Left kidney (tissue), 2 donors: ENCODE measurements around the gene MTF1. TPM values are rescaled to one million over a fixed set of nuclear protein-coding genes. Genes with fewer than 3 reads are reported as not detected.

Experiments
- DNase-seq: peaks from one replicate; pipeline ENCODE4 v3.0.0-alpha.2; 2013
- polyA plus RNA-seq: library from polyadenylated mRNA; unstranded; fragments of 120-200 nt; gene quantifications from one replicate; pipeline ENCODE4 v1.2.1, GENCODE V29; 2013; ENCODE audit not compliant: insufficient read length

MTF1 gene
- polyA plus RNA-seq, 1 donor: 9.5 TPM

DNA sequence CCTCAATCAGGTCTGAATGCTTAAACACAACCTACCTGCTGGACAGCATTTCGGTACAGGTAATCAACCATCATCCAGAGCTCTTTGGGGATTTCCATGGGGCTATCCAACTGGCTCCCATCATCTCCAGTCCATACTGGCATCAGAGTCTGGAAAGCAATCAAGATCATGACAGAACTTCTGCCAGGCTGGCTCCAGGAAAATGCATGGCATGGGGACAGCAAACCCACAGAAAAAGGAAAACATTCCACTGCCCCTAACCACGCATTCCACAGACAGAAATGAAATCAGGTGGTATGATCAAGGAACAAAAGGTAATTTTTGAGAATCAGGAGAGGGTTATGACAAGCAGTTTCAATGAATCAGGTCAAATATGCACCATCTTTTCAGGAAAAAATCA lies 9.1 kb upstream of the MTF1 start:
- DNase-seq: no peak

DNA sequence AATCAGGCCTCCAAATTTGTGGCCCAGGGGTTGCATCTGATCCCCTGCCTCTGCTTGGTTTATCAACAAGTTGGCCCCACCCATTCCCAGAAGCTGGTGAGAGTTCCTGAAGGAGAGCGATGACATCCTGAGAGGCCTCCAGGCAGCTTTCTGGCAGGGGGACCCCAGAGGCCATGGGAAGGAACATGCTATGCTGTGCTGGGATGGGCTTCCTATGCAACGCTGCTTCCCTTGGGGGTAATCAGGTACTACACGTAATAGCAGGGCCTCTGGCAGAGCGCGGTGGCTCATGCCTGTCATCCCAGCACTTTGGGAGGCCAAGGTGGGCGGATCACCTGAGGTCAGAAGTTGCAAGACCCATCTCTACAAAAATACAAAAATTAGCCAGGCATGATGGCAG lies 8.4 kb upstream of the MTF1 start:
- no peak for DNase-seq

GRCh38 chr1:37866491-37866890 lies 7.1 kb upstream of the MTF1 start:
- no peak for DNase-seq

- DNase-seq: no peak
These were observed 6.1 kb upstream of the MTF1 start for GRCh38 chr1:37865348-37866120.

DNA sequence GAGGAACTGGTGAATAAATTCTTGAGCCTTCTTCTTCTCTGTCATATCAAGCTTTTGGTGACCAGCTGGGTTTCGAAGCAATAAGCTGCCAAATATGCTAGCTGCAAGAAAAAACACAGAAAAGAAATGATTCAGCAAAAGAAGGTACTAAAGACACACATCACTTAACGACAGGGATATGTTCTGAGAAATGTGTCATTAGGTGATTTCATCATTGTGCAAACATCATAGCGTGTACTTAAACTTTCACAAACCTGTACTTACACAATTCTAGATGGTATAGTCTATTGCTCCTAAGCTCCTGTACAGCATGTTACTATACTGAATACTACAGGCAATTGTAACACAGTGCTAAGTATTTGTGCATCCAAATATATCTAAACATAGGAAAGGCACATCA lies 2.9 kb upstream of the MTF1 start:
- DNase-seq: no peak

DNA sequence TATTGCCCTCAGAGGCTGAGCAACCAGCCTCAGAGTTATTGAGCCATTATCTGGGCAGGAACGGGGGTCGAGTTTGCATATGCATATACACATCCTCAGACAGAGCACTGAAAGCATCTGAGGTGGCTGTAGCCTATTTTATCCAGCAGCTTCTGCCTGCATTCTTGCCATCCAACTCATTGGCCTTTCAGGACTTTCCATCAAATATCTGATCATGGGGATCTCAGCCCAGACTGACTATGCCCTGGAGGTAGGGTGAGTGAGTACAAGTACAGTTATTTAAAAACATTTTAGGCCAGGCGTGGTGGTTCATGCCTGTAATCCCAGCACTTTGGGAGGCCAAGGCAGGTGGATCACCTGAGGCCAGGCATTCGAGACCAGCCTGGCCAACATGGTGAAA lies 1.8 kb upstream of the MTF1 start:
- DNase-seq: no peak

DNA sequence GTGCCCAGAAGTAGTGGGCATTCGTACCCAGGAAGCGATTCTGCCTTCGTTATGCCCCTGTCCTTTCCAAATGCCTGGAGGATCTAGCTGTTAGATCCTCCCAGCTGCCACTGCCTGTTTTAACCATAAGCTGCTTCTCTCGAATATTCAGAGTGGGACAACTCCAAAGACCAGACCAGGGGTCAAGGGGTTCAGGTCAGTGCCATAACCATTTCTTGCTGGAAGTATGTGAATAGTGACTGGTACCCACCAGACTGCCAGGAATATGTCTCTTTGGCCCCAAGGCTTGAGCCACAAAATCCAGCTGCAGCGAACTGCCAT lies 914 bp upstream of the MTF1 start:
- no peak for DNase-seq

GRCh38 chr1:37858931-37859506 lies 373 bp downstream of the MTF1 start:
- no peak for DNase-seq

GRCh38 chr1:37854406-37854805 lies 5.0 kb downstream of the MTF1 start:
- DNase-seq: no peak

DNA sequence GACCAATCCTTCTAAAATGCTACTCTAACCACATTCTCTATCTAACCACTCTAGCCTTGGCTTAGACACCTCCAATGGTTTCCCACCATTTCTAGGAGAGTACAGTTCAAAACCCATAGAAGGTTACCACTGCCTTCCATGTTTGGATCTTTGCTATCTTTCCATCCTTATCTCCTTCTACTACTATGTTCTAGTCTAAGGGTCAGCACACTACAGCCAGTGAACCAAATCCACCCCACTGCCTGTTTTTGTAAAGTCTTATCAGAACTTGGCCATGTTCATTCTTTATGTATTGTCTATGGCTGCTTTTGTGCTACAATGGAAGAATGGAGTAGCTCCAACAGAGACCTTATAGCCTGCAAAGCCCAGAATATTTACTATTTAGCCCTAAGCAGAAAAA lies 6.2 kb downstream of the MTF1 start:
- DNase-seq: no peak

- no peak for DNase-seq
These were observed 7.6 kb downstream of the MTF1 start for GRCh38 chr1:37851782-37852210.

- no peak for DNase-seq
These were observed 8.1 kb downstream of the MTF1 start for GRCh38 chr1:37851262-37851661.

- DNase-seq: no peak
These were observed 8.9 kb downstream of the MTF1 start for GRCh38 chr1:37850352-37850955.

DNA sequence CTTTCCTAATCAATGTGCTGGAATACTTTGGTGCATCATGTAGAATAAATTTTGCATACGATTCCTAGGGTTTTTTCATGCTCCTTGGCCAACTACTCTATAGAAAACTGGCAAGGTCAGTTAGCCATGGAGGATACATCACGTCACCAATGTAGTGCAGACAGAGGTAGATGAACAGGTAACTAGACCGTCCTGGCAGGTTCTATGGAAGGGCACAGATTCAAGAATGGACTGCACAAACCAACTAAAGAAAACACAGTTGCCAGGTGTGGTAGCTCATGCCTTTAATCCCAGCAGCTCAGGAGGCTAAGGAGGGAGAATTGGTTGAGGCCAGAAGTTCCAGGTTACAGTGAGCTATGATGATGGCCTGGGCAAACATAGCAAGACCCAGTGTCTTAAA lies 9.9 kb downstream of the MTF1 start:
- no peak for DNase-seq

GRCh38 chr1:37846647-37847339 lies 12.6 kb downstream of the MTF1 start:
- DNase-seq: no peak

GRCh38 chr1:37845786-37846185 lies 13.6 kb downstream of the MTF1 start:
- DNase-seq: no peak

GRCh38 chr1:37845049-37845646 lies 14.2 kb downstream of the MTF1 start:
- no peak for DNase-seq

DNA sequence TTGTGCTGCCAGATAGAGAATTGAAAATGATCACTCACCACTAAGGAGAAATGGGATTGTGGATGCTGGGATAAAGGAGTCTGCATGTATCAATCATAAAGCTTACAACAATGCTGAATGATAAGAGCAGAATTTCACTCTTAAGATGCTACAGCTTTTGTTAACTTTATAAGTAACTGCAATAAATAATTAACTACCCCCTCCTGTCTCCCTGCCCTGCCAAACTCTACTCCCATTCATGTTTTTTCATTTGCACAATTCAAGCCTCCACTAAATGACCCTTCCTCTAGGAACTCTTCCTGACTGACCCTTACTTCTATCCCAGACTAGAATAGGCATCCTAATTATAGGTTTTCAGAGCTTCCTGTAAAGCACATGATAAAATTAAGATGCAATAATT lies 14.9 kb downstream of the MTF1 start:
- no peak for DNase-seq

DNA sequence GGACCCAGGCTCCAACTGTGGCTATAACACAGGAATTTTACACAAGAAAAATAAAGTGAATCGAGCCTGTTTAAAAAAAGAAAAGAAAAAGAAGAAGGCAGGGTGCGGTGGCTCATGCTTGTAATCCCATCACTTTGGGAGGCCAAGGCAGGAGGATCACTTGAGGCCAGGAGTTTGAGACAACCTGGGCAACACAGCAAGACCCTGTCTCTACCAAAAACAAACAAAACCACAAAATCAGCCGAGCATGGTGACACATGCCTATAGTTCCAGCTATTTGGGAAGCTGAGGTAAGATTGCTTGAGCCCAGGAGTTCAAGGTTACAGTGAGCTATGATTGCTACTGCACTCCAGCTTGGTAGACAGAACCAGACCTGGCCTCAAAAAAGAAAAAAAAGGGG lies 17.7 kb downstream of the MTF1 start:
- DNase-seq: no peak

DNA sequence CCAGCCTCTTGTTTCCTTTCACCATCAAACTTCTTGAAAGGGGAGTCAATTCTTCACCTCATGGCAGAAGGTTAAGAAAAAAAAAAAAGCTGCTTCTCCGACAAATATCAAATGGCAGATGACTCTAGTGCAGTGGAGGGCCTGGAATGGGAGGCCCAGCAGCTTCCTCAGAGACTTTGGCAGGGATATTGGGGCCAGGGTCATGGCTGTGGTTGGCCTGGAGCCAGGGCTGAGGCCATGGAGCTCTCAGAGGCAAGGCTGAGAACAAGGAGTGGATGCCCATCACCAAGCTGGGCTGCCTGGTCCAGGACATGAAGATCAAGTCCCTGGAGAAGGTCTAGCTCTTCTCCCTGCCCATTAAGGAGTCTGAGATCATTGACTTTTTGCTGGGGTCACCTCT lies 18.7 kb downstream of the MTF1 start:
- no peak for DNase-seq

- no peak for DNase-seq
These were observed 19.7 kb downstream of the MTF1 start for GRCh38 chr1:37839676-37840075.

- DNase-seq: no peak
These were observed 22.6 kb downstream of the MTF1 start for GRCh38 chr1:37836788-37837187.

DNA sequence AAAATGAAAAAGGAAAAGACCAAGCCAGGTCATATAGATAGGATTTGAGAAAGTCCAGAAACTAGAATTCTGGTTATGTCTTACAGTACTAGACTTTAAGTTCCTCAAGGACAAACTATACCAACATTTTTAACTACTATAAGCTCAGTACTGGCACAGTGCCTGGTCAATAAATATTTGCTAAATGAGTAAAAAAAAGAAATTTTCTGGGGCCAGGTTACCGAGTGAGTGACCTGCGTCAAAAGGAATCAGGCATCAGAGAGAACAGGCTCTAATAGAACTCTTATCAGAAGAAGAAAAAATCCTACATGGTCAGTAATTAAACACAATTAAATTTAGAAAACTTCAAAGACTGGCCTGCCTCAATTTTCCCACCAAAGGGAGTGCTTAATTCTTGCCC lies 27.6 kb downstream of the MTF1 start:
- DNase-seq: no peak
